AG09319 (cell line): ENCODE measurements around the gene UTS2R.
"Not testable (repeated sequence)": the region's sequence is repeated elsewhere in the genome, so short reads cannot be mapped to it uniquely, and the experiment has no call there.

Source experiments
- DNase-seq: peaks from one replicate; pipeline ENCODE4 v3.0.0-alpha.2; 2010; ENCODE audit warnings: low read depth; ENCODE audit errors: extremely low read depth
- TF ChIP-seq, protein P1 (sequence below): IDR thresholded peaks from 2 replicates; pipeline ENCODE4 v1.5.1; 2011; ENCODE audit warnings: low read depth, mild to moderate bottlenecking, inconsistent platforms, low read length, moderate library complexity

UTS2R gene

GRCh38 chr17:82346342-82347300, 24.9 kb upstream of the UTS2R start:
- DNase-seq: no peak
- TF ChIP-seq, protein P1, sequence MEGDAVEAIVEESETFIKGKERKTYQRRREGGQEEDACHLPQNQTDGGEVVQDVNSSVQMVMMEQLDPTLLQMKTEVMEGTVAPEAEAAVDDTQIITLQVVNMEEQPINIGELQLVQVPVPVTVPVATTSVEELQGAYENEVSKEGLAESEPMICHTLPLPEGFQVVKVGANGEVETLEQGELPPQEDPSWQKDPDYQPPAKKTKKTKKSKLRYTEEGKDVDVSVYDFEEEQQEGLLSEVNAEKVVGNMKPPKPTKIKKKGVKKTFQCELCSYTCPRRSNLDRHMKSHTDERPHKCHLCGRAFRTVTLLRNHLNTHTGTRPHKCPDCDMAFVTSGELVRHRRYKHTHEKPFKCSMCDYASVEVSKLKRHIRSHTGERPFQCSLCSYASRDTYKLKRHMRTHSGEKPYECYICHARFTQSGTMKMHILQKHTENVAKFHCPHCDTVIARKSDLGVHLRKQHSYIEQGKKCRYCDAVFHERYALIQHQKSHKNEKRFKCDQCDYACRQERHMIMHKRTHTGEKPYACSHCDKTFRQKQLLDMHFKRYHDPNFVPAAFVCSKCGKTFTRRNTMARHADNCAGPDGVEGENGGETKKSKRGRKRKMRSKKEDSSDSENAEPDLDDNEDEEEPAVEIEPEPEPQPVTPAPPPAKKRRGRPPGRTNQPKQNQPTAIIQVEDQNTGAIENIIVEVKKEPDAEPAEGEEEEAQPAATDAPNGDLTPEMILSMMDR: no peak

GRCh38 chr17:82347994-82348393, 23.6 kb upstream of the UTS2R start:
- DNase-seq: not testable (repeated sequence)

GRCh38 chr17:82348434-82348833, 23.1 kb upstream of the UTS2R start:
- no peak for DNase-seq
- TF ChIP-seq, protein P1: no peak

GRCh38 chr17:82348866-82349265, 22.7 kb upstream of the UTS2R start:
- no peak for DNase-seq

GRCh38 chr17:82349287-82349701, 22.3 kb upstream of the UTS2R start:
- peak; percentile 82 for DNase-seq
- TF ChIP-seq, protein P1: no peak

More at GRCh38 chr17:82348866-82349265, 22.7 kb upstream of the UTS2R start:
- TF ChIP-seq, protein P1: no peak

GRCh38 chr17:82350182-82351030, 21.2 kb upstream of the UTS2R start:
- DNase-seq: no peak
- TF ChIP-seq, protein P1: no peak; the same call in 1 of the 2 replicates

DNA sequence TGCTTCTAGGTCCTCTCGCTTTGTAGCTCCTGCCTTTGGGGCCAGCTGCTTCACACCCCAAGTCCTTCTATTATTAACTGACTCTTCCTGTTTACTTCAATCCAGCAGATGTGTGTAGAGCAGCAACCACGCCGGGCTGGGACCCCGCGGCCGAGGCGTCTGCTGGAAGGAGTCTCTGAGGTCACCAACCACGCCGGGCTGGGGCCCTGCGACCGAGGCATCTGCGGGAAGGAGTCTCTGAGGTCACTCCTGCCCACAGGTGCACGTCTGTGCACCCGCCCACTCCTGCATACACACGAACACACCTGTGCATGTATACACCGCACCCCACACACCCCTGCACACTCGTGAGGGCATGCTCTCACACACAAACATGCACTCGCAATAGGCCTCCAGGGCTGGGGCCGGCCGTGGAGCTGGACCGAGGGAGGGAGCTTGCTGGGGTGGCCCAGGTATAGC, 20.3 kb upstream of the UTS2R start:
- no peak for DNase-seq
- TF ChIP-seq, protein P1: no peak
